Activated CD4-positive, alpha-beta T cell treated with anti-CD3 and anti-CD28 coated beads for 4 hours (primary cell): ENCODE results near the gene ENOSF1.
"Not testable (repeated sequence)": the region's sequence is repeated elsewhere in the genome, so short reads cannot be mapped to it uniquely, and the experiment has no call there.

Source experiments
- DNase-seq, 2 donors: peaks; one replicate each; pipeline ENCODE4 v3.0.0-alpha.2; 2020

The ENOSF1 gene

GRCh38 chr18:712401-713134, at the start of gene ENOSF1:
Gene ENOSF1, minus strand, starts transcription at chr18:712630. Its CDS starts 43 bp downstream, at chr18:712587.
- DNase-seq = peak; percentile 77 to 79

- DNase-seq = not testable (repeated sequence)
Observed at GRCh38 chr18:759864-760263, 47.4 kb upstream of the ENOSF1 start.

GRCh38 chr18:755506-755905, 43.1 kb upstream of the ENOSF1 start:
- DNase-seq = no peak

GRCh38 chr18:754656-755055, 42.2 kb upstream of the ENOSF1 start:
- DNase-seq = no peak

GRCh38 chr18:750456-750855, 38.0 kb upstream of the ENOSF1 start:
- no peak for DNase-seq

- no peak for DNase-seq
Observed at GRCh38 chr18:744832-745597, 32.6 kb upstream of the ENOSF1 start.

- DNase-seq = no peak
Observed at GRCh38 chr18:741931-742512, 29.6 kb upstream of the ENOSF1 start.

GRCh38 chr18:732371-732770, 19.9 kb upstream of the ENOSF1 start:
- DNase-seq = no peak

GRCh38 chr18:731185-731584, 18.8 kb upstream of the ENOSF1 start:
- DNase-seq = no peak

- no peak for DNase-seq
Observed at GRCh38 chr18:730692-731091, 18.3 kb upstream of the ENOSF1 start.

GRCh38 chr18:730120-730519, 17.7 kb upstream of the ENOSF1 start:
- not testable (repeated sequence) for DNase-seq

- no peak for DNase-seq
Observed at GRCh38 chr18:725646-726045, 13.2 kb upstream of the ENOSF1 start.

GRCh38 chr18:723541-724080, 11.2 kb upstream of the ENOSF1 start:
- DNase-seq = no peak

GRCh38 chr18:717003-717402, 4.6 kb upstream of the ENOSF1 start:
- no peak for DNase-seq

- DNase-seq = peak; percentile 10 to 26
Observed at GRCh38 chr18:715626-716025, 3.2 kb upstream of the ENOSF1 start.

GRCh38 chr18:713135-713490, 683 bp upstream of the ENOSF1 start:
- DNase-seq = no peak

- DNase-seq = peak; percentile 73 to 76
Observed at GRCh38 chr18:711657-712400, 601 bp downstream of the ENOSF1 start.

GRCh38 chr18:711310-711656, 1.1 kb downstream of the ENOSF1 start:
- DNase-seq = no peak

GRCh38 chr18:710418-711300, 1.8 kb downstream of the ENOSF1 start:
- no peak for DNase-seq

- no peak for DNase-seq
Observed at GRCh38 chr18:709771-710170, 2.7 kb downstream of the ENOSF1 start.

GRCh38 chr18:708096-708495, 4.3 kb downstream of the ENOSF1 start:
- DNase-seq = no peak

GRCh38 chr18:706405-706804, 6.0 kb downstream of the ENOSF1 start:
- DNase-seq = no peak
